Testis (tissue), 3 donors: ENCODE data around the gene DENND2A. TPM values are rescaled to one million over a fixed set of nuclear protein-coding genes. Genes with fewer than 3 reads are reported as not detected.

Experiments
- DNase-seq: peaks from one replicate; pipeline ENCODE4 v3.0.0-alpha.2; 2019
- H3K27ac ChIP-seq, 2 donors: fragments of 200-600 bp; sonication (generic); one replicate each; pipeline ENCODE4 v1.5.1; 2019
- H3K27me3 ChIP-seq: fragments of 200-600 bp; sonication (generic); one replicate; pipeline ENCODE4 v1.5.1; 2019
- H3K36me3 ChIP-seq: fragments of 200-600 bp; sonication (generic); one replicate; pipeline ENCODE4 v1.5.1; 2017; ENCODE audit warnings: low read depth; ENCODE audit errors: missing control alignments
- H3K4me1 ChIP-seq: fragments of 200-600 bp; sonication (generic); one replicate; pipeline ENCODE4 v1.5.1; 2019
- H3K4me3 ChIP-seq, 2 donors: fragments of 200-600 bp; sonication (generic); one replicate each; pipeline ENCODE4 v1.5.1; 2017 to 2019
- H3K9me3 ChIP-seq: fragments of 200-600 bp; sonication (generic); one replicate; pipeline ENCODE4 v1.5.1; 2017
- CTCF ChIP-seq, 3 experiments: fragments of 450-650 bp in 2 of 3; fragments of 200-600 bp in 1 of 3; sonication (generic) in 1 of 3; IDR thresholded peaks; one replicate each; pipeline ENCODE4 v1.5.1; 2016 to 2019; ENCODE audit warnings: antibody characterized with exemption in 3 of 3, mild to moderate bottlenecking in 2 of 3, moderate library complexity in 1 of 3
- POLR2A ChIP-seq: fragments of 450-650 bp; IDR thresholded peaks from one replicate; pipeline ENCODE4 v1.6.1; 2017; ENCODE audit warnings: antibody characterized with exemption, mild to moderate bottlenecking, moderate library complexity
- WGBS, 2 donors: methylation state at CpG; one replicate each; pipeline ENCODE4 v1.1.5; 2018; 5-methylcytosine and 5-hydroxymethylcytosine counted together
- intact Hi-C: fragments of 100-400 bp; cut with DNase I; formaldehyde crosslinking; loops from one replicate; pipeline ENCODE4 v1.15.1; 2023; ENCODE audit warnings: low total_unique reads
- polyA plus RNA-seq: library from polyadenylated mRNA; stranded (reverse); fragments of 350-450 nt; fragmentation: Illumina TruSeq; extraction: RNeasy Lipid Tissue Mini Kit (QIAGEN cat#74804); gene quantifications from one replicate; pipeline ENCODE4 v1.2.3, GENCODE V29; 2014; ENCODE audit warnings: low read depth, low replicate concordance; ENCODE audit not compliant: insufficient read depth
- total RNA-seq, 2 donors: library from RNA; depleted of rRNA; stranded (reverse); fragments of >200 nt; gene quantifications; one replicate each; pipeline ENCODE4 v1.2.3, GENCODE V29; 2016

Gene DENND2A
- total and polyA plus RNA-seq, 3 donors from 2014 or later, result 4.1 to 8.5 (median 5.5) TPM

GRCh38 chr7:140587243-140587642 lies 53.4 kb downstream of the DENND2A start:
- DNase-seq, result no peak
- intact Hi-C loops, result no loop called here
- TF ChIP-seq CTCF (IDR thresholded peaks at IDR 0.05), result no peak
- no peak for TF ChIP-seq POLR2A
- Histone ChIP-seq H3K27ac (no peak overlapping the region), H3K27me3 (no peaks in the 10 kb centered on the region), H3K9me3 (no peaks in the 10 kb centered on the region), H3K4me1 (no peaks in the 10 kb centered on the region), H3K4me3 (no peak overlapping the region), H3K36me3 (no peaks in the 10 kb centered on the region)
- WGBS, 2 donors, result 91 to 93% methylated on average over 9 of the region's 9 CpGs

- Histone ChIP-seq H3K9me3 (no peaks in the 10 kb centered on the region), H3K27ac (no peak overlapping the region), H3K27me3 (no peaks in the 10 kb centered on the region), H3K36me3 (no peaks in the 10 kb centered on the region), H3K4me1 (no peaks in the 10 kb centered on the region), H3K4me3 (no peak overlapping the region)
- intact Hi-C loops, result no loop called here
- DNase-seq, result no peak
- 84 to 92% methylated on average over 3 of the region's 3 CpGs for WGBS, 2 donors
- TF ChIP-seq POLR2A (no peak), CTCF (IDR thresholded peaks at IDR 0.05) (no peak)
These were observed 54.1 kb downstream of the DENND2A start for GRCh38 chr7:140586516-140586915.

- Histone ChIP-seq H3K9me3 (no peaks in the 10 kb centered on the region), H3K4me1 (no peaks in the 10 kb centered on the region), H3K27me3 (no peaks in the 10 kb centered on the region), H3K27ac (no peak overlapping the region), H3K36me3 (no peaks in the 10 kb centered on the region), H3K4me3 (no peak overlapping the region)
- intact Hi-C loops, result no loop called here
- DNase-seq, result no peak
- WGBS, 2 donors, result 89 to 91% methylated on average over 5 to 7 of the region's 7 CpGs
- TF ChIP-seq POLR2A (no peak), CTCF (IDR thresholded peaks at IDR 0.05) (no peak)
These were observed 55.3 kb downstream of the DENND2A start for GRCh38 chr7:140585333-140585732.

GRCh38 chr7:140584195-140584851 lies 56.3 kb downstream of the DENND2A start:
- Histone ChIP-seq H3K4me1 (no peaks in the 10 kb centered on the region), H3K27ac (no peak overlapping the region), H3K36me3 (no peaks in the 10 kb centered on the region), H3K4me3 (no peak overlapping the region), H3K27me3 (no peaks in the 10 kb centered on the region), H3K9me3 (no peaks in the 10 kb centered on the region)
- no peak for DNase-seq
- intact Hi-C loops, result no loop called here
- TF ChIP-seq CTCF (IDR thresholded peaks at IDR 0.05), result no peak
- TF ChIP-seq POLR2A, result no peak
- WGBS, 2 donors, result 94 to 99% methylated on average over 4 of the region's 4 CpGs

GRCh38 chr7:140581411-140581810 lies 59.2 kb downstream of the DENND2A start:
- TF ChIP-seq POLR2A (no peak), CTCF (IDR thresholded peaks at IDR 0.05) (no peak)
- no peaks in the 10 kb centered on the region for H3K36me3 ChIP-seq
- H3K4me3 ChIP-seq, result no peak overlapping the region
- no peak for DNase-seq
- H3K9me3 ChIP-seq, result no peaks in the 10 kb centered on the region
- H3K4me1 ChIP-seq, result no peaks in the 10 kb centered on the region
- intact Hi-C loops, result no loop called here
- H3K27me3 ChIP-seq, result no peaks in the 10 kb centered on the region
- no peak overlapping the region for H3K27ac ChIP-seq
- WGBS, 2 donors, result 84 to 90% methylated on average over 6 to 10 of the region's 10 CpGs
